Measurements from ENCODE around the gene GAB2.

The GAB2 gene

DNA sequence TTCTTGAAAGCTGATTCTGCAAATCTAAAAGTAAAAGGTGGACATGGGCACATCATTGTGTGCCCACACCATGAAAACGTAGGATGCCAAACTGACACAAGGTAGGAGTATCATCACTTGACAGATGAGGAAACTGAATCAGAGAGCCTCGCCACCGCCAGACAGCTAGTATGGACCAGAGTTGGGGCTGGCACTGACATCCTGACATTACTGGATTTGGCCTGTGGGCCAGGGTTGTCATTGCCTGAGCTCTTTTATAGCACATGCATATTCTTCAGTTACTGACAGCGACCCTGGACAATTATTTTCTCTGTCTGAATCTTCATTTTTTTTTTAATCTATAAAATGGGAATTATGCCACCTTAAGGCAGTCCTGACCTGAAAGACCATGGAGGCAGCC, 212.4 kb downstream of the GAB2 start:
- H3K36me3 ChIP-seq (ENCODE audit: control insufficient read depth in 2 of 2, insufficient read depth in 1 of 2, low read length in 2 of 2): peaks cover 0 to 69% of the 10 kb centered on the region in 2 experiments; a peak in 1 of 3 replicates
- POLR2A ChIA-PET: no interaction called here
- no peaks in the 10 kb centered on the region for H3K4me1 ChIP-seq (ENCODE audit: control insufficient read depth, insufficient read depth, low read length)
- H3K4me3 ChIP-seq (ENCODE audit: low read depth, low read length): no peak overlapping the region
- no peak overlapping the region for H3K27ac ChIP-seq (ENCODE audit: extremely low read depth, low read depth, low read length)
- H3K9me3 ChIP-seq (ENCODE audit: control insufficient read depth, insufficient read depth, low read depth, low read length): no peaks in the 10 kb centered on the region
- no peak for TF ChIP-seq ZSCAN18 (tag by site-specific recombination; IDR thresholded peaks at IDR 0.05)
- TF ChIP-seq ZNF560 (tag by site-specific recombination; IDR thresholded peaks at IDR 0.05; ENCODE audit: borderline replicate concordance): no peak
- no peak for TF ChIP-seq ZNF174 (tag by site-specific recombination; IDR thresholded peaks at IDR 0.05)
- TF ChIP-seq, protein P1, sequence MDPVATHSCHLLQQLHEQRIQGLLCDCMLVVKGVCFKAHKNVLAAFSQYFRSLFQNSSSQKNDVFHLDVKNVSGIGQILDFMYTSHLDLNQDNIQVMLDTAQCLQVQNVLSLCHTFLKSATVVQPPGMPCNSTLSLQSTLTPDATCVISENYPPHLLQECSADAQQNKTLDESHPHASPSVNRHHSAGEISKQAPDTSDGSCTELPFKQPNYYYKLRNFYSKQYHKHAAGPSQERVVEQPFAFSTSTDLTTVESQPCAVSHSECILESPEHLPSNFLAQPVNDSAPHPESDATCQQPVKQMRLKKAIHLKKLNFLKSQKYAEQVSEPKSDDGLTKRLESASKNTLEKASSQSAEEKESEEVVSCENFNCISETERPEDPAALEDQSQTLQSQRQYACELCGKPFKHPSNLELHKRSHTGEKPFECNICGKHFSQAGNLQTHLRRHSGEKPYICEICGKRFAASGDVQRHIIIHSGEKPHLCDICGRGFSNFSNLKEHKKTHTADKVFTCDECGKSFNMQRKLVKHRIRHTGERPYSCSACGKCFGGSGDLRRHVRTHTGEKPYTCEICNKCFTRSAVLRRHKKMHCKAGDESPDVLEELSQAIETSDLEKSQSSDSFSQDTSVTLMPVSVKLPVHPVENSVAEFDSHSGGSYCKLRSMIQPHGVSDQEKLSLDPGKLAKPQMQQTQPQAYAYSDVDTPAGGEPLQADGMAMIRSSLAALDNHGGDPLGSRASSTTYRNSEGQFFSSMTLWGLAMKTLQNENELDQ (tag by site-specific recombination; IDR thresholded peaks at IDR 0.05; ENCODE audit: low read depth): no peak
- CTCF ChIA-PET: no interaction called here

DNA sequence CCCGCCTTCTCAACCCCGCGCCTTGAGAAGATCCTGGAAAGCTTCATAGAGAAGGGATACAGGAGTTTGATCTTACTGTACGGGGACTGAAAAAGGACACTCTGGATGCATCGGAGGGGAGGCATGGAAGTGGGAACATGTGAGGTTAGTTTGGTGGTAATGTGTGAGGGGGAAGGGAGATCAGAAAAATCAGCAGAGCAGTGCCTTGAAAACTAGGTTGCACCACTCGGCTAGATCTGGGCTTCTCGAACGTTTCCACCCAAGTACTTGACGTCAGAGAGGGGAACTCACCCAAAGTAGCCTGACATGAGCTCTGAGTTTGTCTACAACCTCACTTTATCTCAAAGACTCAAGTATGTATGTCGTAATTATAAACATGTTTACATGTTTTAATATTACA, 214.4 kb downstream of the GAB2 start:
- H3K36me3 ChIP-seq (ENCODE audit: control insufficient read depth in 2 of 2, insufficient read depth in 1 of 2, low read length in 2 of 2): peaks cover 0 to 69% of the 10 kb centered on the region in 2 experiments; a peak in 1 of 3 replicates
- H3K4me3 ChIP-seq (ENCODE audit: low read depth, low read length): no peak overlapping the region
- POLR2A ChIA-PET: no interaction called here
- TF ChIP-seq ZSCAN16 (tag by site-specific recombination; IDR thresholded peaks at IDR 0.05): no peak
- TF ChIP-seq GLIS2 (tag by site-specific recombination; IDR thresholded peaks at IDR 0.05): no peak
- TF ChIP-seq, protein P2, sequence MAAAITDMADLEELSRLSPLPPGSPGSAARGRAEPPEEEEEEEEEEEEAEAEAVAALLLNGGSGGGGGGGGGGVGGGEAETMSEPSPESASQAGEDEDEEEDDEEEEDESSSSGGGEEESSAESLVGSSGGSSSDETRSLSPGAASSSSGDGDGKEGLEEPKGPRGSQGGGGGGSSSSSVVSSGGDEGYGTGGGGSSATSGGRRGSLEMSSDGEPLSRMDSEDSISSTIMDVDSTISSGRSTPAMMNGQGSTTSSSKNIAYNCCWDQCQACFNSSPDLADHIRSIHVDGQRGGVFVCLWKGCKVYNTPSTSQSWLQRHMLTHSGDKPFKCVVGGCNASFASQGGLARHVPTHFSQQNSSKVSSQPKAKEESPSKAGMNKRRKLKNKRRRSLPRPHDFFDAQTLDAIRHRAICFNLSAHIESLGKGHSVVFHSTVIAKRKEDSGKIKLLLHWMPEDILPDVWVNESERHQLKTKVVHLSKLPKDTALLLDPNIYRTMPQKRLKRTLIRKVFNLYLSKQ (tag by site-specific recombination; IDR thresholded peaks at IDR 0.05; ENCODE audit: borderline replicate concordance): no peak
- TF ChIP-seq ZNF426 (tag by site-specific recombination; IDR thresholded peaks at IDR 0.05): no peak
- no peak for TF ChIP-seq ZNF132 (tag by site-specific recombination; IDR thresholded peaks at IDR 0.05; ENCODE audit: borderline replicate concordance)
- H3K4me1 ChIP-seq (ENCODE audit: control insufficient read depth, insufficient read depth, low read length): no peaks in the 10 kb centered on the region
- no peak overlapping the region for H3K27ac ChIP-seq (ENCODE audit: extremely low read depth, low read depth, low read length)
- H3K9me3 ChIP-seq (ENCODE audit: control insufficient read depth, insufficient read depth, low read depth, low read length): no peaks in the 10 kb centered on the region
- CTCF ChIA-PET: no interaction called here

DNA sequence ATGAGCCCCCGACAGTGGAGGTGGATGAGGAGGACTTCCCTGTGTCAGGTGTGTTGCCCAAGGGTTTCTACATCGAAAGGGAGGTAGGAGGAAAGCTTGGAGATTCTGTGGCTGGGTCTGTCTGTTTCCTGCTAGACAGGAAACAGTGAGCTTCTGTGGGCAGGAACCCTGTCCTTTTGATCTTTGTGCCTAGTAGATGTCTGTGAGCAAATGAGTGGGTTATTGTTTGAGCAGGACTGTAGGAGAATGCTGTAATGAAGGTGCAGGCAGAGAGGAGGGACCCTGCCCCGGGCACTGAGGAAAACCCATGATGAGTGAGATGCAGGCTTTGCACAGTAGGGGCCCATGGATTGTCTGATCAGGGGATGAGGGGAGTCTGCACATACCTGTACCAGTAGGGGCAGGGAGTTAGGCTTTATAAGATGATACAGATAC, 214.9 kb downstream of the GAB2 start:
- CTCF ChIA-PET: no interaction called here
- TF ChIP-seq ZNF335 (tag by site-specific recombination; conservative IDR thresholded peaks at IDR 0.05) (no peak), EGR2 (tag by site-specific recombination; IDR thresholded peaks at IDR 0.05; ENCODE audit: low read depth) (0 out of 2 replicates have a peak, but pooled peaks have one; percentile 29)

DNA sequence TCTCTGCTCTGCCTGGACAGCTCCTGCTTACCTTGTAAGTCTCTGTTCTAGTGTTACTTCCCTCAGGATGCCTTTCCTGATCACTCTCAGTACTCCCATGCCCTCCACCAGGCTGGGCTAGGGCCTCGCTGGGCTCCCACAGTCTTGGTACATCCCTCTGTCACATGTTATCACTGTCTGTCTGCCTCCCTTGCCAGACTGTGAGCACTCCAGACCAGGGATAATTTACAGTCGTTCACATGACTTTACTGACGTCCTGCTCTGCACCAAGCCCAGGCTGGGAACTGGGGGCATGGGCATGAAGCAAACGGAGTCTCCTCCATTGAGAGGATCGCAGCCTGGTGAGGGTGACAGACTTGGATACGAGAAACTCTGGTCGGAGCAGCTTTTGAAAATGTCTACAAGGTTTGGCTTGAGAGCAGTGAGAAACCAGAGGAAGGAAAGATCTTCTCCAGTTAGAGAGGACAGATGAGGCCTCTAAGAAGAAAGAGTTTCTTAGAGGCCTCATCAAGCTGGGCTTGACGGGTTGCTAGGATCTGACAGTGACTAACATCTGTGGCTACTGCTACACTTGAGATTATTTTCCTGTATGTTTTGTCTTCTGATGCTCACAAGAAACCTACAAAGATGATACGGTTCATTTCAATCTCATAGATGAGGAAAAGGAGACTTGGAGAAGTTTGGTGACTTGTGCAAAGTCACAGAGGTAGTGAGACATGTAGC, 216.4 kb downstream of the GAB2 start:
- no peak overlapping the region for H3K27ac ChIP-seq (ENCODE audit: extremely low read depth, low read depth, low read length)
- CTCF ChIA-PET: no interaction called here
- no peaks in the 10 kb centered on the region for H3K9me3 ChIP-seq (ENCODE audit: control insufficient read depth, insufficient read depth, low read depth, low read length)
- no peaks in the 10 kb centered on the region for H3K4me1 ChIP-seq (ENCODE audit: control insufficient read depth, insufficient read depth, low read length)
- no peak overlapping the region for H3K4me3 ChIP-seq (ENCODE audit: low read depth, low read length)
- POLR2A ChIA-PET: interaction anchor here (1.2 kb wide), 1 partner anchor 13 kb away, joined by 3 read pairs; the partner anchor contains the start of genes KCTD21 and USP35
- peaks cover 0 to 61% of the 10 kb centered on the region in 2 experiments; a peak in 1 of 3 replicates for H3K36me3 ChIP-seq (ENCODE audit: control insufficient read depth in 2 of 2, insufficient read depth in 1 of 2, low read length in 2 of 2)
- TF ChIP-seq ZNF248 (tag by site-specific recombination; IDR thresholded peaks at IDR 0.05) (no peak), BCL11A (tag by site-specific recombination; IDR thresholded peaks at IDR 0.05; ENCODE audit: low read depth) (no peak), ZNF76 (tag by site-specific recombination; IDR thresholded peaks at IDR 0.05; ENCODE audit: borderline replicate concordance, low read depth) (no peak), ZNF664 (tag by site-specific recombination; IDR thresholded peaks at IDR 0.05) (no peak), YY2 (tag by site-specific recombination; IDR thresholded peaks at IDR 0.05) (no peak)
- TF ChIP-seq, protein P1 (tag by site-specific recombination; IDR thresholded peaks at IDR 0.05; ENCODE audit: low read depth): no peak
- TF ChIP-seq, protein P3, sequence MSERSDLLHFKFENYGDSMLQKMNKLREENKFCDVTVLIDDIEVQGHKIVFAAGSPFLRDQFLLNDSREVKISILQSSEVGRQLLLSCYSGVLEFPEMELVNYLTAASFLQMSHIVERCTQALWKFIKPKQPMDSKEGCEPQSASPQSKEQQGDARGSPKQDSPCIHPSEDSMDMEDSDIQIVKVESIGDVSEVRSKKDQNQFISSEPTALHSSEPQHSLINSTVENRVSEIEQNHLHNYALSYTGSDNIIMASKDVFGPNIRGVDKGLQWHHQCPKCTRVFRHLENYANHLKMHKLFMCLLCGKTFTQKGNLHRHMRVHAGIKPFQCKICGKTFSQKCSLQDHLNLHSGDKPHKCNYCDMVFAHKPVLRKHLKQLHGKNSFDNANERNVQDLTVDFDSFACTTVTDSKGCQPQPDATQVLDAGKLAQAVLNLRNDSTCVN (tag by site-specific recombination; optimal IDR thresholded peaks at IDR 0.05): no peak

More for the DNA sequence above, 214.9 kb downstream of the GAB2 start:
- Histone ChIP-seq H3K27ac (ENCODE audit: extremely low read depth, low read depth, low read length) (no peak overlapping the region), H3K4me3 (ENCODE audit: low read depth, low read length) (no peak overlapping the region), H3K36me3 (ENCODE audit: control insufficient read depth in 2 of 2, insufficient read depth in 1 of 2, low read length in 2 of 2) (peaks cover 0 to 69% of the 10 kb centered on the region in 2 experiments; a peak in 1 of 3 replicates), H3K9me3 (ENCODE audit: control insufficient read depth, insufficient read depth, low read depth, low read length) (no peaks in the 10 kb centered on the region), H3K4me1 (ENCODE audit: control insufficient read depth, insufficient read depth, low read length) (no peaks in the 10 kb centered on the region)
- POLR2A ChIA-PET: no interaction called here
